ENCODE data around the gene PRDM8. TPM values are rescaled to one million over a fixed set of nuclear protein-coding genes. Genes with fewer than 3 reads are reported as not detected.

The PRDM8 gene
- total and polyA plus RNA-seq, 2 of the 4 experiments (the other 2 are of a cell fraction), result 5.7 to 15.8 TPM

- H3K9ac ChIP-seq (ENCODE audit: low read depth, low read length), result no peak overlapping the region
- peaks cover 9% of the 10 kb centered on the region for H3K4me1 ChIP-seq (ENCODE audit: control insufficient read depth, insufficient read depth, low read length)
- peak overlapping the region; percentile 94; the same call in 1 of the 2 replicates for H3K4ac ChIP-seq (ENCODE audit: low read depth, low read length)
- peak overlapping the region; percentile 52; the same call in 1 of the 3 replicates for H2BK15ac ChIP-seq (ENCODE audit: low read depth, low read length)
- no TSS peak for BruUV-seq (replicated peaks)
- no peak overlapping the region for H2BK5ac ChIP-seq (ENCODE audit: low read depth, low read length, poor library complexity, severe bottlenecking)
- peak overlapping the region; percentile 1; the same call in 1 of the 2 replicates for H2BK120ac ChIP-seq (ENCODE audit: low read depth, low read length)
- H3K4me2 ChIP-seq (ENCODE audit: low read depth, low read length), result no peak overlapping the region; the same call in 1 of the 2 replicates
- no peak overlapping the region for H4K5ac ChIP-seq (ENCODE audit: low read depth, low read length)
- peak overlapping the region; percentile 72; the same call in 1 of the 2 replicates for H2AK5ac ChIP-seq (ENCODE audit: low read depth, low read length)
- H3K56ac ChIP-seq (ENCODE audit: extremely low read depth, insufficient read depth, low read length), result no peak overlapping the region
- in situ Hi-C loops (cut with MboI; ENCODE audit: low sequenced_read_pairs) (loop anchor here (5.0 kb wide), 1 partner anchor 110 kb away; the partner anchor contains the start of gene ANTXR2), intact Hi-C loops (cut with micrococcal nuclease) (loop anchor here (5.0 to 10.0 kb wide), 3 partner anchors 528 to 1138 kb away; no protein-coding TSS in a partner anchor), dilution Hi-C loops (cut with HindIII; ENCODE audit: low sequenced_read_pairs, unreplicated experiment) (no loop called here)
- no peak for DNase-seq
- H3K27ac ChIP-seq (ENCODE audit: insufficient read depth, low read length), result no peak overlapping the region
- 0 out of 2 replicates have a peak, but pooled peaks cover 2% of the 10 kb centered on the region for H3K9me3 ChIP-seq (ENCODE audit: control insufficient read depth, insufficient read depth, low read length)
- 70% methylated on average over 5 of the region's 10 CpGs; no CpG with 5 or more reads in 1 of the 2 experiments for WGBS, 2 experiments (ENCODE audit: extremely low coverage in 2 of 2, insufficient read length in 1 of 2)
- H3K4me3 ChIP-seq (ENCODE audit: insufficient read depth, low read depth, low read length), result no peak overlapping the region
- H3K79me1 ChIP-seq (ENCODE audit: low read depth in 1 of 2, low read length in 2 of 2), result peaks cover 5 to 32% of the 10 kb centered on the region in 2 experiments; a peak in 3 of 4 replicates
- ChIA-PET POLR2A (ENCODE audit: unreplicated experiment) (interaction anchor here (0.6 kb wide), 1 partner anchor 70 kb away, joined by 4 read pairs; no protein-coding TSS in a partner anchor), CTCF (interaction anchor here (1.2 kb wide), 1 partner anchor 38 kb away, joined by 4 read pairs; no protein-coding TSS in a partner anchor)
- no peak overlapping the region for H3K14ac ChIP-seq (replicated peaks; ENCODE audit: low read depth, low read length)
- no peak overlapping the region for H2BK20ac ChIP-seq (ENCODE audit: low read depth, low read length)
- peaks cover 11% of the 10 kb centered on the region for H3K9me1 ChIP-seq (ENCODE audit: insufficient read depth, low read length)
- H3K27me3 ChIP-seq (ENCODE audit: control insufficient read depth, insufficient read depth, low read length), result no peaks in the 10 kb centered on the region
- no peaks in the 10 kb centered on the region for H4K20me1 ChIP-seq (ENCODE audit: insufficient read depth, low read length)
- peak overlapping the region; percentile 80 for H2AFZ ChIP-seq (replicated peaks; ENCODE audit: low read length, poor library complexity)
- no peaks in the 10 kb centered on the region for H3K36me3 ChIP-seq (ENCODE audit: control insufficient read depth, insufficient read depth, low read length)
- peak overlapping the region in 1 of 2 experiments; percentile 69; a peak in 2 of 4 replicates for H4K8ac ChIP-seq (ENCODE audit: low read depth in 2 of 2, low read length in 2 of 2)
- peak overlapping the region; percentile 1 for H2AK9ac ChIP-seq (replicated peaks; ENCODE audit: low read depth, low read length, poor library complexity)
- H3K18ac ChIP-seq (ENCODE audit: low read depth, low read length), result no peak overlapping the region
- peak overlapping the region; percentile 85; the same call in 1 of the 2 replicates for H3K23ac ChIP-seq (ENCODE audit: low read depth, low read length)
- no peak overlapping the region for H4K91ac ChIP-seq (ENCODE audit: insufficient read depth, low read depth, low read length)
- ATAC-seq (ENCODE audit: low read depth), result no peak
- TF ChIP-seq FOS (IDR thresholded peaks at IDR 0.05; ENCODE audit: low read depth, low read length), result no peak
- TF ChIP-seq CEBPB (IDR thresholded peaks at IDR 0.05; ENCODE audit: low read depth, low read length), result no peak
- TF ChIP-seq RFX5 (IDR thresholded peaks at IDR 0.05; ENCODE audit: low read depth, low read length), result no peak
- no peak for TF ChIP-seq MAZ (IDR thresholded peaks at IDR 0.05; ENCODE audit: borderline replicate concordance, low read depth, low read length)
- no peak for TF ChIP-seq ELK1 (IDR thresholded peaks at IDR 0.05; ENCODE audit: borderline replicate concordance, low read depth, low read length)
- no peak for TF ChIP-seq MAFK (IDR thresholded peaks at IDR 0.05; ENCODE audit: low read depth, low read length)
- no peak for TF ChIP-seq POLR2A (IDR thresholded peaks at IDR 0.05; ENCODE audit: low read depth, low read length)
- TF ChIP-seq RCOR1 (IDR thresholded peaks at IDR 0.05; ENCODE audit: insufficient replicate concordance, low read length), result no peak
- TF ChIP-seq MXI1 (IDR thresholded peaks at IDR 0.05; ENCODE audit: borderline replicate concordance, low read depth, low read length), result no peak
- no peak for TF ChIP-seq NFE2L2 (IDR thresholded peaks at IDR 0.05; ENCODE audit: low read depth, low read length)
- TF ChIP-seq, protein P1, sequence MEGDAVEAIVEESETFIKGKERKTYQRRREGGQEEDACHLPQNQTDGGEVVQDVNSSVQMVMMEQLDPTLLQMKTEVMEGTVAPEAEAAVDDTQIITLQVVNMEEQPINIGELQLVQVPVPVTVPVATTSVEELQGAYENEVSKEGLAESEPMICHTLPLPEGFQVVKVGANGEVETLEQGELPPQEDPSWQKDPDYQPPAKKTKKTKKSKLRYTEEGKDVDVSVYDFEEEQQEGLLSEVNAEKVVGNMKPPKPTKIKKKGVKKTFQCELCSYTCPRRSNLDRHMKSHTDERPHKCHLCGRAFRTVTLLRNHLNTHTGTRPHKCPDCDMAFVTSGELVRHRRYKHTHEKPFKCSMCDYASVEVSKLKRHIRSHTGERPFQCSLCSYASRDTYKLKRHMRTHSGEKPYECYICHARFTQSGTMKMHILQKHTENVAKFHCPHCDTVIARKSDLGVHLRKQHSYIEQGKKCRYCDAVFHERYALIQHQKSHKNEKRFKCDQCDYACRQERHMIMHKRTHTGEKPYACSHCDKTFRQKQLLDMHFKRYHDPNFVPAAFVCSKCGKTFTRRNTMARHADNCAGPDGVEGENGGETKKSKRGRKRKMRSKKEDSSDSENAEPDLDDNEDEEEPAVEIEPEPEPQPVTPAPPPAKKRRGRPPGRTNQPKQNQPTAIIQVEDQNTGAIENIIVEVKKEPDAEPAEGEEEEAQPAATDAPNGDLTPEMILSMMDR (conservative IDR thresholded peaks at IDR 0.05; ENCODE audit: low read depth, low read length), result no peak
- TF ChIP-seq BHLHE40 (IDR thresholded peaks at IDR 0.05; ENCODE audit: low read depth, low read length), result no peak
- no peak for TF ChIP-seq SMC3 (IDR thresholded peaks at IDR 0.05; ENCODE audit: low read depth, low read length)
- no peak for TF ChIP-seq CHD1 (IDR thresholded peaks at IDR 0.05; ENCODE audit: low read depth, low read length)
- no peak for TF ChIP-seq RAD21 (IDR thresholded peaks at IDR 0.05; ENCODE audit: low read length)
These were observed 15.0 kb upstream of the PRDM8 start for GRCh38 chr4:80182237-80182866.
